H1 (cell line): ENCODE results near the gene ZNF154. TPM values are rescaled to one million over a fixed set of nuclear protein-coding genes. Genes with fewer than 3 reads are reported as not detected.

Experiments
- CTCF ChIA-PET: fragments of 300-600 bp; sonication (Branson Sonifier 250); formaldehyde crosslinking; loops from one replicate; lab custom pipeline; 2021; ENCODE audit not compliant: partially characterized antibody; lab: Charles Lee
- POLR2A ChIA-PET: fragments of 300-600 bp; sonication (Branson Sonifier 250); formaldehyde crosslinking; loops from one replicate; lab custom pipeline; 2021; ENCODE audit warnings: inconsistent platforms; ENCODE audit not compliant: partially characterized antibody; lab: Charles Lee
- DNase-seq, 2 experiments: peaks; one replicate each; pipeline versions ENCODE4 v3.0.0 to v3.0.0-alpha.2; 2010 to 2022; ENCODE audit warnings: low spot score in 2 of 2, low read depth in 1 of 2, mixed read lengths in 1 of 2
- FAIRE-seq: peaks from 2 replicates; lab custom pipeline; 2011; peaks lifted over from hg19 to GRCh38; lab: Jason Lieb, UNC
- H2AFZ ChIP-seq: 2 replicates; pipeline ENCODE4 v1.8.1; 2012; ENCODE audit warnings: low read length, inconsistent platforms
- H2AK5ac ChIP-seq: 2 replicates; pipeline ENCODE4 v1.6.1; 2013; ENCODE audit warnings: low read depth, low read length
- H2BK120ac ChIP-seq: replicated peaks from 2 replicates; pipeline ENCODE3; 2013; ENCODE audit warnings: low read depth, low read length, inconsistent platforms
- H2BK12ac ChIP-seq: 2 replicates; pipeline ENCODE4 v1.6.1; 2013; ENCODE audit warnings: low read depth, low read length
- H2BK15ac ChIP-seq: 2 replicates; pipeline ENCODE4 v1.6.1; 2013; ENCODE audit warnings: low read length
- H2BK20ac ChIP-seq: 2 replicates; pipeline ENCODE4 v1.6.1; 2013; ENCODE audit warnings: low read length
- H2BK5ac ChIP-seq: 2 replicates; pipeline ENCODE4 v1.6.1; 2013; ENCODE audit warnings: low read depth, low read length
- H3K14ac ChIP-seq: 2 replicates; pipeline ENCODE4 v1.6.1; 2013; ENCODE audit warnings: inconsistent platforms; ENCODE audit not compliant: insufficient read length
- H3K18ac ChIP-seq: 2 replicates; pipeline ENCODE4 v1.6.1; 2013; ENCODE audit warnings: low read length; ENCODE audit errors: extremely low read depth
- H3K23ac ChIP-seq: 2 replicates; pipeline ENCODE4 v1.6.1; 2013; ENCODE audit warnings: inconsistent platforms; ENCODE audit not compliant: insufficient read length
- H3K23me2 ChIP-seq: 2 replicates; pipeline ENCODE4 v1.6.1; 2013; ENCODE audit warnings: low read depth, low read length
- H3K27ac ChIP-seq: 2 replicates; pipeline ENCODE4 v1.6.1; 2011; ENCODE audit warnings: low read depth, low read length, inconsistent platforms
- H3K27me3 ChIP-seq, 4 experiments: replicated peaks in 1 of 4; 1 replicate in 1 of 4; 2 replicates in 3 of 4; pipeline versions ENCODE4 v1.6.1 to v1.8.1; 2011 to 2013; ENCODE audit warnings: low read length in 3 of 4, mild to moderate bottlenecking in 3 of 4, inconsistent platforms in 2 of 4, mixed read lengths in 2 of 4, moderate library complexity in 1 of 4; ENCODE audit not compliant: control insufficient read depth in 3 of 4, insufficient read depth in 3 of 4; ENCODE audit errors: extremely low read depth in 1 of 4
- H3K36me3 ChIP-seq, 4 experiments: 2 replicates each; pipeline versions ENCODE4 v1.6.1 to v1.8.1; 2011 to 2013; ENCODE audit warnings: mild to moderate bottlenecking in 4 of 4, low read length in 3 of 4, moderate library complexity in 2 of 4, control low read depth in 1 of 4, inconsistent platforms in 1 of 4; ENCODE audit not compliant: insufficient read depth in 4 of 4, control insufficient read depth in 2 of 4
- H3K4ac ChIP-seq: replicated peaks from 2 replicates; pipeline ENCODE3; 2013; ENCODE audit warnings: low read length, low read depth, mixed read lengths, inconsistent platforms; ENCODE audit not compliant: insufficient read length
- H3K4me1 ChIP-seq, 4 experiments: replicated peaks in 1 of 4; 1 replicate in 1 of 4; 2 replicates in 3 of 4; pipeline versions ENCODE4 v1.6.1 to v1.8.1; 2011 to 2013; ENCODE audit warnings: low read length in 3 of 4, inconsistent platforms in 2 of 4, mixed read lengths in 1 of 4; ENCODE audit not compliant: insufficient read depth in 4 of 4, control insufficient read depth in 3 of 4
- H3K4me2 ChIP-seq, 2 experiments: 2 replicates each; pipeline versions ENCODE4 v1.6.1 to v1.8.1; 2011 to 2013; ENCODE audit warnings: low read depth in 2 of 2, low read length in 2 of 2, control low read depth in 1 of 2, inconsistent platforms in 1 of 2, mild to moderate bottlenecking in 1 of 2; ENCODE audit not compliant: insufficient read depth in 1 of 2
- H3K4me3 ChIP-seq, 4 experiments: fragments of 200-600, 300-600 bp in 1 of 4; sonication (generic), shearing (Covaris generic), sonication (Bioruptor Twin) in 1 of 4; 2 replicates each; pipeline versions ENCODE4 v1.5.1 to v1.8.1; 2011 to 2016; ENCODE audit warnings: low read length in 4 of 4, low read depth in 3 of 4, control low read depth in 2 of 4, inconsistent platforms in 2 of 4, mild to moderate bottlenecking in 2 of 4, mixed read lengths in 1 of 4, moderate library complexity in 1 of 4; ENCODE audit not compliant: insufficient read depth in 2 of 4; ENCODE audit errors: extremely low read depth in 1 of 4
- H3K56ac ChIP-seq: replicated peaks from 2 replicates; pipeline ENCODE3; 2013; ENCODE audit warnings: low read depth, mild to moderate bottlenecking, mixed read lengths, low read length, inconsistent platforms; ENCODE audit not compliant: insufficient read length
- H3K79me1 ChIP-seq: 2 replicates; pipeline ENCODE4 v1.6.1; 2013; ENCODE audit warnings: low read depth, low read length, control low read depth
- H3K79me2 ChIP-seq, 2 experiments: 2 replicates each; pipeline versions ENCODE4 v1.6.1 to v1.8.1; 2012 to 2013; ENCODE audit warnings: low read length in 2 of 2, mild to moderate bottlenecking in 2 of 2, inconsistent platforms in 1 of 2; ENCODE audit not compliant: insufficient read depth in 2 of 2, control insufficient read depth in 1 of 2
- H3K9ac ChIP-seq, 4 experiments: replicated peaks in 1 of 4; 1 replicate in 1 of 4; 2 replicates in 3 of 4; pipeline versions ENCODE4 v1.6.1 to v1.8.1; 2011 to 2013; ENCODE audit warnings: low read depth in 3 of 4, low read length in 3 of 4, control low read depth in 2 of 4, mild to moderate bottlenecking in 2 of 4, moderate library complexity in 2 of 4, inconsistent platforms in 1 of 4; ENCODE audit errors: extremely low read depth in 1 of 4
- H3K9me3 ChIP-seq, 2 experiments: 2 replicates each; pipeline versions ENCODE4 v1.6.1 to v1.8.1; 2012 to 2013; ENCODE audit warnings: mild to moderate bottlenecking in 2 of 2, moderate library complexity in 2 of 2, control low read depth in 1 of 2, inconsistent platforms in 1 of 2, low read depth in 1 of 2, low read length in 1 of 2, mixed read lengths in 1 of 2; ENCODE audit not compliant: insufficient read depth in 2 of 2
- H4K20me1 ChIP-seq, 2 experiments: replicated peaks in 1 of 2; 2 replicates each; pipeline versions ENCODE3 to v1.8.1; 2011 to 2013; ENCODE audit warnings: inconsistent platforms in 2 of 2, low read length in 2 of 2, mild to moderate bottlenecking in 1 of 2; ENCODE audit not compliant: insufficient read depth in 2 of 2, control insufficient read depth in 1 of 2
- H4K5ac ChIP-seq: 2 replicates; pipeline ENCODE4 v1.6.1; 2013; ENCODE audit warnings: low read length, low read depth, mixed read lengths, inconsistent platforms; ENCODE audit not compliant: insufficient read length
- H4K8ac ChIP-seq: 2 replicates; pipeline ENCODE4 v1.8.0; 2013; ENCODE audit warnings: mild to moderate bottlenecking, moderate library complexity, low read length, inconsistent platforms; ENCODE audit not compliant: insufficient read depth; ENCODE audit errors: extremely low read depth
- H4K91ac ChIP-seq: replicated peaks from 2 replicates; pipeline ENCODE3; 2013; ENCODE audit warnings: low read length, mixed read lengths, inconsistent platforms; ENCODE audit not compliant: insufficient read length
- CBX8 ChIP-seq: fragments of 300-800, 300-1000 bp; sonication (generic); IDR thresholded peaks from 2 replicates; pipeline ENCODE4 v1.7.1; 2016; ENCODE audit warnings: low read depth, low read length, borderline replicate concordance
- CTBP2 ChIP-seq: IDR thresholded peaks from 2 replicates; pipeline ENCODE4 v1.7.0; 2011; ENCODE audit warnings: borderline replicate concordance, mild to moderate bottlenecking, moderate library complexity, mixed read lengths, low read length; ENCODE audit not compliant: insufficient read depth, insufficient read length
- EGR1 ChIP-seq: IDR thresholded peaks from 2 replicates; pipeline ENCODE4 v1.6.1; 2011; ENCODE audit warnings: low read depth, low read length, borderline replicate concordance
- GTF2F1 ChIP-seq: IDR thresholded peaks from 2 replicates; pipeline ENCODE4 v1.6.1; 2012; ENCODE audit warnings: low read depth, low read length, improper control_type of control experiment, borderline replicate concordance
- PHF8 ChIP-seq: fragments of 200-600 bp; sonication (generic); conservative IDR thresholded peaks from 2 replicates; pipeline ENCODE4 v1.7.1; 2012; ENCODE audit warnings: low read depth, mild to moderate bottlenecking, inconsistent platforms, low read length, moderate library complexity
- RAD21 ChIP-seq, 2 experiments: IDR thresholded peaks in 1 of 2; conservative IDR thresholded peaks in 1 of 2; 2 replicates each; pipeline ENCODE4 v1.6.1; 2011; ENCODE audit warnings: low read depth in 2 of 2, low read length in 2 of 2, improper control_type of control experiment in 1 of 2, inconsistent platforms in 1 of 2, mild to moderate bottlenecking in 1 of 2, moderate library complexity in 1 of 2
- SRF ChIP-seq: IDR thresholded peaks from 2 replicates; pipeline ENCODE4 v1.6.1; 2011; ENCODE audit warnings: mild to moderate bottlenecking, low read depth, low read length, moderate library complexity
- TAF1 ChIP-seq: IDR thresholded peaks from 2 replicates; pipeline ENCODE4 v1.6.1; 2011; ENCODE audit warnings: mild to moderate bottlenecking, low read depth, low read length
- TBP ChIP-seq: IDR thresholded peaks from 2 replicates; pipeline ENCODE4 v1.6.1; 2011; ENCODE audit warnings: low read depth, low read length, improper control_type of control experiment
- WGBS, 2 experiments: shearing (Covaris generic) in 1 of 2; methylation state at CpG; one replicate each; pipeline versions ENCODE4 v1.1.6 to v1.1.7; 2013 to 2015; ENCODE audit warnings: low lambda C conversion rate in 2 of 2, mixed read lengths in 2 of 2, inconsistent platforms in 1 of 2, low coverage in 1 of 2, missing lambda C conversion rate in 1 of 2; ENCODE audit not compliant: insufficient replicate concordance in 2 of 2, insufficient coverage in 1 of 2, insufficient read length in 1 of 2; ENCODE audit errors: extremely low coverage in 1 of 2, missing lambda C conversion rate in 1 of 2; 5-methylcytosine and 5-hydroxymethylcytosine counted together
- polyA plus RNA-seq, 7 experiments: library from polyadenylated mRNA; depleted of rRNA in 3 of 7; stranded (reverse) in 5 of 7; unstranded in 2 of 7; fragments of >200 nt in 5 of 7; fragments of 200-250 nt in 2 of 7; gene quantifications; 1 replicate in 5 of 7; 2 replicates in 1 of 7; 4 replicates in 1 of 7; pipeline versions ENCODE4 v1.2.1 to v1.2.3, GENCODE V29; 2011 to 2013; ENCODE audit warnings: missing spikeins in 2 of 7, mixed read lengths in 2 of 7
- total RNA-seq: library from RNA; stranded (reverse); fragmentation: NEBNext Ultra II Directional; extraction: Animal tissue kit (Norgen Biotek cat#: 25700); gene quantifications from 2 replicates; pipeline ENCODE4 v1.2.1, GENCODE V29; 2021
- TF ChIP-seq, protein P1 (sequence below): IDR thresholded peaks from 2 replicates; pipeline ENCODE4 v1.6.1; 2012; ENCODE audit warnings: low read length, inconsistent platforms

ZNF154 gene
- total and polyA plus RNA-seq, 2 of the 8 experiments (the other 6 are each of a cell fraction or from before 2014, with no cell fraction given): 5.3 to 11.6 TPM

- H3K18ac ChIP-seq: no peak overlapping the region; the same call in 1 of the 2 replicates
- no peak overlapping the region for H2BK120ac ChIP-seq
- H3K27me3 ChIP-seq: peaks cover 0 to 9% (median 0%) of the 10 kb centered on the region in 4 experiments; a peak in 4 of 7 replicates
- H3K9me3 ChIP-seq: peaks cover 40 to 44% of the 10 kb centered on the region in 2 experiments
- peak overlapping the region; percentile 26 for H4K5ac ChIP-seq
- peak overlapping the region; percentile 55; the same call in 1 of the 2 replicates for H2BK5ac ChIP-seq
- H3K23ac ChIP-seq: no peak overlapping the region
- peak overlapping the region; percentile 99 for H4K8ac ChIP-seq
- H4K20me1 ChIP-seq: no peaks in the 10 kb centered on the region
- peak overlapping the region; percentile 61 for H3K27ac ChIP-seq
- H3K23me2 ChIP-seq: no peaks in the 10 kb centered on the region; the same call in 1 of the 2 replicates
- H4K91ac ChIP-seq: peak overlapping the region; percentile 94
- 6% methylated on average over 19 of the region's 19 CpGs; no CpG with 5 or more reads in 1 of the 2 experiments for WGBS, 2 experiments
- no peak for DNase-seq
- H3K79me1 ChIP-seq: peaks cover 21% of the 10 kb centered on the region
- peaks cover 0 to 2% (median 0%) of the 10 kb centered on the region in 4 experiments; a peak in 1 of 7 replicates for H3K4me1 ChIP-seq
- peak overlapping the region; percentile 45 for H3K4ac ChIP-seq
- H2AK5ac ChIP-seq: no peak overlapping the region
- H2BK15ac ChIP-seq: no peak overlapping the region
- H3K9ac ChIP-seq: peak overlapping the region; percentile 94 to 97 (median 95)
- FAIRE-seq: no peak
- no peak overlapping the region for H2BK20ac ChIP-seq
- H3K56ac ChIP-seq: peak overlapping the region; percentile 80
- H3K36me3 ChIP-seq: peaks cover 23 to 45% (median 40%) of the 10 kb centered on the region in 4 experiments; a peak in 7 of 8 replicates
- POLR2A ChIA-PET: interaction anchor here (0.6 to 2.7 kb wide), 29 partner anchors 8 to 472 kb away, joined by 3 to 41 read pairs (median 5); partner anchors contain the start of genes ZIK1, ZNF134, ZNF154 and ZNF211
- no peak overlapping the region for H3K14ac ChIP-seq
- CTCF ChIA-PET: interaction anchor here (0.5 to 2.3 kb wide), 11 partner anchors 10 to 489 kb away, joined by 3 to 9 read pairs (median 4); partner anchors contain the start of gene ZNF154
- H2AFZ ChIP-seq: no peak overlapping the region
- no peak overlapping the region for H2BK12ac ChIP-seq
- peak overlapping the region; percentile 78 to 100 for H3K4me2 ChIP-seq
- H3K79me2 ChIP-seq: peaks cover 53 to 55% of the 10 kb centered on the region in 2 experiments
- peak overlapping the region; percentile 91 to 99 (median 95) for H3K4me3 ChIP-seq
- TF ChIP-seq PHF8: no peak
- no peak for TF ChIP-seq GTF2F1
- TF ChIP-seq, protein P1, sequence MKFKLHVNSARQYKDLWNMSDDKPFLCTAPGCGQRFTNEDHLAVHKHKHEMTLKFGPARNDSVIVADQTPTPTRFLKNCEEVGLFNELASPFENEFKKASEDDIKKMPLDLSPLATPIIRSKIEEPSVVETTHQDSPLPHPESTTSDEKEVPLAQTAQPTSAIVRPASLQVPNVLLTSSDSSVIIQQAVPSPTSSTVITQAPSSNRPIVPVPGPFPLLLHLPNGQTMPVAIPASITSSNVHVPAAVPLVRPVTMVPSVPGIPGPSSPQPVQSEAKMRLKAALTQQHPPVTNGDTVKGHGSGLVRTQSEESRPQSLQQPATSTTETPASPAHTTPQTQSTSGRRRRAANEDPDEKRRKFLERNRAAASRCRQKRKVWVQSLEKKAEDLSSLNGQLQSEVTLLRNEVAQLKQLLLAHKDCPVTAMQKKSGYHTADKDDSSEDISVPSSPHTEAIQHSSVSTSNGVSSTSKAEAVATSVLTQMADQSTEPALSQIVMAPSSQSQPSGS: no peak
- no peak for TF ChIP-seq CBX8
- no peak for TF ChIP-seq SRF
- no peak; the same call in 1 of the 2 replicates for TF ChIP-seq TBP
- TF ChIP-seq CTBP2: no peak
- TF ChIP-seq EGR1: no peak
- no peak for TF ChIP-seq TAF1
- TF ChIP-seq RAD21 (IDR thresholded peaks at IDR 0.05 in 1 of 2, conservative IDR thresholded peaks at IDR 0.05 in 1 of 2; ENCODE audit: low read depth in 2 of 2, low read length in 2 of 2): no peak
Observed at GRCh38 chr19:57682226-57682766, 26.7 kb downstream of the ZNF154 start.
